H1 (cell line): ENCODE measurements around the gene UMODL1. TPM values are rescaled to one million over a fixed set of nuclear protein-coding genes. Genes with fewer than 3 reads are reported as not detected.

Experiments used
- BACH1 ChIP-seq: IDR thresholded peaks from 2 replicates; pipeline ENCODE4 v1.6.1; 2012; ENCODE audit warnings: low read length, improper control_type of control experiment
- CHD7 ChIP-seq: fragments of 300-600 bp; sonication (generic); IDR thresholded peaks from 2 replicates; pipeline ENCODE4 v1.7.1; 2012; ENCODE audit warnings: low read length, moderate library complexity, mild to moderate bottlenecking, inconsistent platforms; ENCODE audit not compliant: insufficient replicate concordance
- USF2 ChIP-seq: IDR thresholded peaks from 2 replicates; pipeline ENCODE4 v1.6.1; 2011; ENCODE audit warnings: low read length, improper control_type of control experiment
- polyA plus RNA-seq, 7 experiments: library from polyadenylated mRNA; depleted of rRNA in 3 of 7; stranded (reverse) in 5 of 7; unstranded in 2 of 7; fragments of >200 nt in 5 of 7; fragments of 200-250 nt in 2 of 7; gene quantifications; 1 replicate in 5 of 7; 2 replicates in 1 of 7; 4 replicates in 1 of 7; pipeline versions ENCODE4 v1.2.1 to v1.2.3, GENCODE V29; 2011 to 2013; ENCODE audit warnings: missing spikeins in 2 of 7, mixed read lengths in 2 of 7
- total RNA-seq: library from RNA; stranded (reverse); fragmentation: NEBNext Ultra II Directional; extraction: Animal tissue kit (Norgen Biotek cat#: 25700); gene quantifications from 2 replicates; pipeline ENCODE4 v1.2.1, GENCODE V29; 2021

Gene UMODL1
- total and polyA plus RNA-seq, 2 of the 8 experiments (the other 6 are each of a cell fraction or from before 2014, with no cell fraction given), result not detected

GRCh38 chr21:42069843-42070242 is 1.3 kb upstream of the UMODL1 start (continued):
- TF ChIP-seq CHD7 (no peak), BACH1 (no peak), USF2 (no peak)
